GM12878 (cell line): ENCODE data around the gene OTOGL. TPM values are rescaled to one million over a fixed set of nuclear protein-coding genes. Genes with fewer than 3 reads are reported as not detected.

Experiments used
- GABPA ChIP-seq: IDR thresholded peaks from 2 replicates; pipeline ENCODE4 v1.6.1; 2014; ENCODE audit warnings: antibody characterized with exemption, low read depth, mild to moderate bottlenecking, inconsistent platforms
- JUNB ChIP-seq: IDR thresholded peaks from 2 replicates; pipeline ENCODE4 v1.6.1; 2016; ENCODE audit warnings: antibody characterized with exemption, mild to moderate bottlenecking
- PBX3 ChIP-seq: IDR thresholded peaks from 2 replicates; pipeline ENCODE4 v1.6.1; 2011; ENCODE audit warnings: mild to moderate bottlenecking, low read depth, low read length, moderate library complexity; ENCODE audit not compliant: insufficient replicate concordance
- STAT3 ChIP-seq: IDR thresholded peaks from 2 replicates; pipeline ENCODE4 v1.6.1; 2011; ENCODE audit warnings: low read depth, low read length, improper control_type of control experiment
- ZBTB33 ChIP-seq: fragments of 450-650 bp; IDR thresholded peaks from 2 replicates; pipeline ENCODE4 v1.6.1; 2017; ENCODE audit warnings: mild to moderate bottlenecking
- ZBTB40 ChIP-seq: fragments of 450-650 bp; IDR thresholded peaks from 2 replicates; pipeline ENCODE4 v1.6.1; 2016; ENCODE audit warnings: mild to moderate bottlenecking, moderate library complexity, borderline replicate concordance
- ZSCAN29 ChIP-seq: fragments of 450-650 bp; IDR thresholded peaks from 2 replicates; pipeline ENCODE4 v1.6.1; 2017; ENCODE audit warnings: mild to moderate bottlenecking, moderate library complexity
- polyA plus RNA-seq, 11 experiments: library from polyadenylated mRNA; depleted of rRNA in 4 of 11; unstranded in 6 of 11; stranded (reverse) in 5 of 11; fragments of >200 nt; fragmentation: Nextera tagmentation in 4 of 11; fragmentation: Illumina TruSeq in 1 of 11; extraction: Ambion mirVana in 4 of 11; extraction: Trizol in 1 of 11; gene quantifications; 1 replicate in 1 of 11; 2 replicates in 10 of 11; pipeline versions ENCODE4 v1.2.1 to v1.2.3, GENCODE V29; 2011 to 2016; ENCODE audit warnings: inconsistent platforms in 2 of 11, missing spikeins in 2 of 11, low read depth in 1 of 11
- total RNA-seq, 4 experiments: library from RNA; depleted of rRNA in 3 of 4; stranded (reverse); fragments of >200 nt in 3 of 4; fragmentation: Illumina TruSeq in 1 of 4; extraction: Trizol in 1 of 4; gene quantifications; 2 replicates each; pipeline versions ENCODE4 v1.2.1 to v1.2.3, GENCODE V29; 2013 to 2021

Gene OTOGL
- total and polyA plus RNA-seq, 10 of the 15 experiments (the other 5 are each of a cell fraction or from before 2014, with no cell fraction given), result 0.04 to 3.7 (median 0.27) TPM

- TF ChIP-seq PBX3, result no peak
- TF ChIP-seq ZSCAN29, result no peak
- no peak for TF ChIP-seq STAT3
- no peak for TF ChIP-seq JUNB
- no peak for TF ChIP-seq ZBTB40
- no peak for TF ChIP-seq ZBTB33
- TF ChIP-seq GABPA, result no peak
Observed at GRCh38 chr12:80277732-80278131, 178.4 kb downstream of the OTOGL start (continued).
